ENCODE data around the gene ZG16B.

Gene ZG16B

DNA sequence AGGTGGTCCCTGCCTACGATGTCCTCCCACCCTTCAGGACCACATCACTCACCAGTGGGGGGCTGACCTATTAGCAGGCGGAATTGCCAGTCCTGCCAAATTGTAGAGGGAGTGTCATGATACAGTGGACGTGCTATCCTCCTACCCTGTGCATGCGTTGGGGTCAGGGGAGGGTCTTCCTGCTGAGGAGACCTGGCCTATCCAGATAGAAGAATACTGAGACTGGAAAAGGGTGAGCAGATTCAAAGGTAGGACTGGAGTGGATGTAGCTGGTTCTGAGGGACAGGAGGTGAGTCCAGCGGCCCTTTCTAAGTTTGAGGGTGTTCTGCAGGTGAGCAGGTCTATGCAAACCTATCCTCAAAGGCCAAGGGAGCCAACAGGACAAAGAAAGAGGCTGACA lies 23.8 kb upstream of the ZG16B start:
- DNase-seq = no peak

DNA sequence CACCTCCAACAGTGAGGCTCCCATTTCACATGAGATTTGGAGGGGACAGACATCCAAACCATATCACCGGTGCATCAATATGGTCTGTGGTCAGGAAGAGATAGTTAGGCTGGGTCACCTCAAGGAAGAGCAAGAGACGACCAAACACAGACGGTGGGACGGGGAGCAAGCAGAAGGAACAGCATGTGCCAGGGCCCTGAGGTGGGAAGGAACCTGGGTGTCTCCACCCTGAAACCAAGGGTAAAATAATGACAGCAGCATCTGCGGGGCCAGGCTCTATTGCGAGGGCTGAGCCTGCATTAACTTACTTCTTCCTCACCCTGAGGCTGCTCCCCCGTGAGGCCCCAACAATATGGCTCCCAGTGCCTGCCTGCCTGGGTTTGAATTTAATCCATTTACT lies 21.9 kb upstream of the ZG16B start:
- no peak for DNase-seq

DNA sequence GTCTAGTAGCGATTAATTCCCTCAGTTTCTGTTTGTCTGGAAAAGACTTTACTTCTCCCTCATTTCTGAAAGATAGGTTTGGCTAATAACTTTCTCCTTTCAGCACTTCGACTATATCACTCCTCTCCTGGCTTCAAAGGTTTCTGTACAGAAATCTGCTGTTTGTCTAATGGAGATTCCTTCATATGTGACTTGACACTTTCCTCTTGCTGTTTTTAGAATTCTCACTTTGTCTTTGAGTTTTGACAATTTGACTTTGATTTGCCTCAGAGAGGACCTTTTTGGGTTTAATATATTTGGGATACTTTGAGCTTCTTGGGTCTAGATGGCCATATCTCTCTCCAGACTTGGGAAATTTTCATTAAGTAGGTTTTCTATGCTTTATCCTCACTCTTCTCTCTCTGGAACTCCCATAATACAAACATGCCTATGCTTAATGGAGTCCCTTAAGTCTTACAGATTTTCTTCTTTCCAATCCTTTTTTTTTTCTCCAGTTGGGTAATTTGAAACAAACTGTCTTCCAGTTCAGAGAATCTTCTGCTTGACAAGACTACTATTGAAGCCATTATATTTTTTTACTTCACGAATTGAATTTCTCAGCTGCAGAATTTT lies 20.8 kb upstream of the ZG16B start:
- DNase-seq = no peak

DNA sequence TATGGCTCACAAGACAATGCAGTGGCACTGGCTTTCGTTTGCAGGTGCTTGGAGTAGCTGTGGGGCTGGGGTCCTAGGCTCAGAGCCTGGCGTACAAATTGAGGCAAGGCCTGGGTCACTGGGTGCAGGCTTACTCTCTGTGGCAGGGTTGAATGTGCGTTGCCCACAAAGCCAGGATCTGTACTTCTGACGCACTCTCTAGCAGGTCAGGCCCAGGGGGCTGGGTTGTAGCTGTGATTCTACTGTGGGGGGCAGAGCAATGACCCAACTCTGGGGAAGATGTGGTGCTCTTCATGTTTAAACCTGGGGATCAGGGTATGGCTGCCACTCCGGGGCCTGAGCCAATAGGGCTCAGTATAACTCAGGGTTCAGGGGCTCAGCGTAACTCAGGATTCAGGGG lies 19.5 kb upstream of the ZG16B start:
- DNase-seq = no peak

DNA sequence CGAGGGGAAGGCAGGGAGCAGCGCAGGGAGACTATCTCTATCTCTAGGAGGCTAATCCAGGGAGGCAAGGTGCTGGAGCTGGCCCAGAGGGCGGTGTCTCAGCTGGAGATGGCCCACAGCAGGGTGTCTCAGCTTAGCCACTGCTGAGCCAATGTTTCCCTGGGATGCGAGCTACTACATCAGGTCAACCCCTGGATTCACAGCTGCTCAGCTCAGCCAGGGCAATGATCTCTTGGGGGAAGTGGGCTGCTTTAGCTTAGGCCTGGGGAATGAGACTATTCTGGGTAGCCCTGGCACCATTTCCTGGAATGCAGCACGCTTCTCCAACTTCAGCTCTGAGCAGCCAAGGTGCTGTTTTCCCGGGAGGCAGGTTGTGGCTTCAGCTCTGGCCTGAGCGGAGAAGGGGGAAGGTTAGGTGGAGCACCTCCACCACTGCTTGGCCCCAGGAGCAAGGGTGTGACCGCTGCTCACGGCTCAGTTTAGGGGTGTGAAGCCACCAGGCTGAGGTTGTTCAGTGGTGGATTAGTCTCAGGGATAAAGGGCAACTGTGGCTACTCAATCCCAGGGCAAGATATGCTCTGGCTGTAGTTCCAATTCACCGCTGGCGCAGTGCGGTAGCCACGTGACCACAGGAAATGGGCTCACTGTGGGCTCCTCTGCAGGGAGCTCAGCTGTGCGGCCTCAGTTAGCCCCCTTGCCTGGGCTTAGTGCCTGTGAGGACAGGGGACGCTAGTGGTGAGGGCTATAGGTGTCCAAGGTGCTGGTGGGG lies 18.2 kb upstream of the ZG16B start:
- no peak for DNase-seq

DNA sequence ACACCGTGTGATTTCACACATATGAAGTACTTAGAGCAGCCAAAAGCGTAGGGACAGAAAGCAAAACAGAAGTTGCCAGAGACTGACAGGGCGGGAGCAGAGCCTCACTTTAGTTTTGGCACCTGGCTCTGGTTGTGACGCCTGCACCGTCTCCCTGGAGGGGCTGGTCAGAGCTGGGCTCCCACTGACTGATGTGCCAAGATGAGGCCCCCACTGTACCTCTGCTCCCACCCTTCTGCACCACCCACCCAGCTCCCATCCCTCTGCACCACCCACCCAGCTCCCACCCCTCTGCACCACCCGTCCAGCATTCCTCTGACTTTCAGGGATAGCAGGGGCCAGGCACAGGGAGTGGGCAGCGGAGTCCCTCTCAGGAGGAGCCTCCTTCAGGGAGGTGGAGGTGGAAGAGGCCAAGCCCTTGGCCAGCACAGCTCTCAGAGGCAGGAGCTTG lies 16.3 kb upstream of the ZG16B start:
- DNase-seq = peak in 1 of 2 donors; percentile 37

DNA sequence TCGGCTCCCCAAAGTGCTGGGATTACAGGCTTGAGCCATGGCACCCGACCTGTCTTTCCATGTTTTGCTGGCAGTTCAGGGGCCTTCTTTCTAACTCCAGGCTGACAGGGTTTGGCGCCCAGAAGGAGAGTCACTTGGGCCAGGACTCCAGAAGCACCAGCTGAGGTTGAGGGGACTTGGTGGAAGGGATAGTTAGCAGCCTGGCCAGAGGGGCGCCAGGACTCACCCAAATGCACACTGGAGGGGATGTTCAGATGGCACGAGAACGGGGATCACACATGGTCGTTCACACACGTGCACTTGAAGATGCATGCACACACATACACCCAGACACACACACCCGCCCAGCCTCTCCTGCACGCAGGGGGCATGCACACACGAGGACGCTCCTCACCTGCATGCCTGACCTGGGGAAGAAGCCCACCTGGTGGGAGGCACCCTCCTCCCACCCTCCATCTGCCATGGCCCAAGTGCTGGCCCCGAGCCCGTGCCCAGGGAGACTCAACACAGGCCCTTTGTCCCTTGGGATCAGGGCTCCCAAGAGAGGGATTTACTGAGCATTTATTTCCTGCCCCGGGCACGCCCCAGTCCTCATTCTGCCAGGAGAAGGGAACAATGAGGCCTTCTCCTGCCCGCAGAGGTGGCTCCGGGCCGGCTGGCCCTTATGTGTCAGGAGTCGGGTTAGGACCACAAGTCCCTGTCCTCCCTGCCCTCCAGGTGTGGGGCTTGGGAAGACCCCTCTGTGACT lies 15.4 kb upstream of the ZG16B start:
- DNase-seq = no peak

DNA sequence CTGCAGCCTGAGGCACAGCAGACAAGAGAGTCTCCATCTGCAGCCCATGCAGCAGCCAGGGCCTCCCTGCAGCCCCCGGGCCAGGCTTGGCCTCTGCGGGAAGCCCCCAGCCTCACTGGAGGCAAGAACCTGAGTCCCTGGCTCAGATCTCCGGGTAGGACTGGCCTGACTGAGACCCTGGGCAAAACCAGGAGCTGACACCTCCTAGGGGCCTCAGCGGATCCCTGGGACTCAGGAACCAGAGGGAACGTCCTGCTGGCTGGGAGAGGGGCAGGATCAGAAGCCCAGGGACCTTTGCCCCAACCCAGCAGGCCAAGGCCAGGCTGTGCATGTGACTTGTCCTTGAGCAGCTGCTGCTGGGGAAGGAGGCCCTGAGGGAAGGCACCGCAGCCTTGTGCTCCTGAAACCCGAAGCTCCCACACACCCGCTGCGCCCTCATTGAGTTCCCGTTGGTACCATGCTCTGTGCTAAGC lies 14.8 kb upstream of the ZG16B start:
- DNase-seq = peak; percentile 12 to 79

DNA sequence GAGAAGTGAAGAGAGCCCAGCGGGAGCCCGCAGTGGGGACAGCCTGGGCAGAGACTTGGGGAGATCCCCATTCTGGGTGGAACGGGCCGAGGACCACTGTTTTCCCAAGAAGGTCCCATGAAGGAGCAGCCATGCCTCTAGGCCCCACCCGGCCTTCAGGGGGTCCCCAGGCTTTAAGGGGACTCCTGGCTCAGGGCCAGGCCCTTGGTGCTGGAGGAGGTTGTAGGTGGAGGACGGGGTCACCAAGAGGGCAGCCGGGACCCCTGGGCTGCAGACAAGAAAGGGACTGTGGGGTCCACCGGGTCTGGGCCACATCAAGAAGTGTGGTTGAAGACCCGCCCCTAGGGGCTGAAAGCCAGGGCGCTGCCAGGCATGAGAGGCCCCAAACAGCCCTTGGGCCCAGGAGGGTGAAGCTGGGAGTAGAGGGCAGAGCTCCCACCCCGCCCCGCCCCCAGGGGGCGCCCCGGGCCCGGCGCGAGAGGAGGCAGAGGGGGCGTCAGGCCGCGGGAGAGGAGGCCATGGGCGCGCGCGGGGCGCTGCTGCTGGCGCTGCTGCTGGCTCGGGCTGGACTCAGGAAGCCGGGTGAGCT lies 13.3 kb upstream of the ZG16B start, which contains the start of gene PRSS21:
PRSS21 (plus strand) TSS at position 487 of the 589 bp plus-strand sequence; CDS start at position 519, 32 bp downstream.
- DNase-seq = peak in 1 of 2 donors; percentile 4

DNA sequence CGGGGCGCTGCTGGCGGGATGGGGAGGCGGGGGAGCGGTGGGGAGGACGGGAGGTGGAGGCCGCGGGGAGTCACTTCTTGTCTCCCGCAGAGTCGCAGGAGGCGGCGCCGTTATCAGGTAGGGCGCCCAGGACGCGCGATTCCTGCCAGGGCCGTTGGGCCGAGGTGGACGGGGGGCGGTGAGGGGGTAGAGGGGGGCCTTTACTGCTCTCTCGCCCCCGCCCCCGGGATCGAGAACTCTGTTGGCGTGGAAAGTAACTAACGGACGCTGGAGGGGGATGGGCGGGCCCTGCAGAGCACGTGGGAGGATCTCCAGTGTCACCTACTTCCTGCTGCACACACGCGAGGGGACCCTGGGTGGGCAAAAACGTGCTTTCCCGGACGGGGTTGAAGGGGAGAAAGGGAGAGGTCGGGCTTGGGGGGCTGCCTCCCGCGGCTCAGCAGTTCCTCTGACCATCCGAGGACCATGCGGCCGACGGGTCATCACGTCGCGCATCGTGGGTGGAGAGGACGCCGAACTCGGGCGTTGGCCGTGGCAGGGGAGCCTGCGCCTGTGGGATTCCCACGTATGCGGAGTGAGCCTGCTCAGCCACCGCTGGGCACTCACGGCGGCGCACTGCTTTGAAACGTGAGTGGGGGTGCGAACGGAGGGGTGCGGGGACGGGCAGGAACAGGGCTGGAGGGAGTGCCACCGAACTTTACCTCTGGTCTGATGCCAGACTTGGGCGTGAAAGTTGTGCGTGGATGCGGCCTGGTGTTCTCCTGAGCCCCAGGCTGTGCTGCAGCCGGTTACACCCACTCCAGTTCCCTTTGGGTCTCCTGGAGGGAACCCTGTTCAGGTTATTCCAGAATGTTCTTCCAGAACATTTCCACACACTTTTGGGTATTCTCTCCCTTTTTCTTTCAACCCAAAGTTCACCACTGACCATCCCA lies 12.5 kb upstream of the ZG16B start:
- DNase-seq = peak in 1 of 2 donors; percentile 1

DNA sequence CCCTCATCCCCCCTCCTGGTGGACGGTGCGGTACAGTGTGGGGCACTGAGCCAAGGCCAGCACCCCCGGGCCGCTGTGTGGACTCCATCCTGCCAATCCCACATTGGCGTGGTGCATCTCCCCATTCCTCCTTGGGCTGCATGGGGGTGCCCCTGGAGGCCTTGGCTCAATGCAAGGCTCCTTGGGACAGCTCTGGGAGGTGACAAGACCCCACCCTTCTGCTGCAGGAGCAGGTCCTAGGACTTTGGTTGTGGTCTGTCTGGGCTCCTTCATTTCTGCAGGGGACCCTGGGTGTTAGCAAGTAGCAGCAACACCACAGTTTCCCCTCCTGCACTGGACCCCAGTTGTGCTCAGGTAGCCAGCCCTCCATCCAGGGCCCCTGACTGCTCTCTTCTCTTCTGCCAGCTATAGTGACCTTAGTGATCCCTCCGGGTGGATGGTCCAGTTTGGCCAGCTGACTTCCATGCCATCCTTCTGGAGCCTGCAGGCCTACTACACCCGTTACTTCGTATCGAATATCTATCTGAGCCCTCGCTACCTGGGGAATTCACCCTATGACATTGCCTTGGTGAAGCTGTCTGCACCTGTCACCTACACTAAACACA lies 11.7 kb upstream of the ZG16B start:
- no peak for DNase-seq

DNA sequence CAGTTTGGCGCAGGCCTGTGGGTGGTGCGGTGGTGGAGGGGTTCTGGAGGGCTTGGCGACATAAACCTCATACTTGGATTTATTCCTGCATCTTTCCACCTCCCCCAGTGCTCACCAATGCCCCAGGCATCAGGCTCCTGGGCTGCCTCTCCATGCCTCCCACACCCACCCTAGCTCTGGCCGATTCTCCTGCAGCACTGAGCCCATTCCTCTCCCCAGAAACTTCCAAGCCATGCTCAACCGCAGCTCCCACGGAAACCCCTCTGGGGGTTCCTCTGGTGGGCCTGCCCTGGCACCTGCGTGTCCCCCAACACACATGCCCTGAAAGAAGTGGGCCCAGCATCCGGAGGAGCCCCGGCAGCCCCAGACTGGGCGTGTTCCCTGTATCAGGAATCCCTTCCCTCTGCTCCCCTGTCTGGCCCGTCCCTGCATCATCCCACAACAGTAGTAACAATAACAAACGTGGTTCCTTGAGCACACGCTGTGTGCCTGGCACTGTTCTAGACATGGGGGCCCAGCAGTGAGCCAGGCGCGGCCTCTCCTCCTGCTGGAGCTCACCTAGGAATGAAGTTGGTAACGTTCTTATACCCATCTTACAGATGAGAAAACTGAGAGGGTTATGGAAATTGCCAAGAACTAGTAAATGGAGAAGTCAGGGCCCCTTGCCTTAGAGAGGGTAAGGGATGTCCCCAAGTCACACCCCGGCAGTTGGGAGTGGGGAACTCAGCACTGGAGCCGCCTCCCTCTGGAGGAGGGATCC lies 10.7 kb upstream of the ZG16B start:
- no peak for DNase-seq

DNA sequence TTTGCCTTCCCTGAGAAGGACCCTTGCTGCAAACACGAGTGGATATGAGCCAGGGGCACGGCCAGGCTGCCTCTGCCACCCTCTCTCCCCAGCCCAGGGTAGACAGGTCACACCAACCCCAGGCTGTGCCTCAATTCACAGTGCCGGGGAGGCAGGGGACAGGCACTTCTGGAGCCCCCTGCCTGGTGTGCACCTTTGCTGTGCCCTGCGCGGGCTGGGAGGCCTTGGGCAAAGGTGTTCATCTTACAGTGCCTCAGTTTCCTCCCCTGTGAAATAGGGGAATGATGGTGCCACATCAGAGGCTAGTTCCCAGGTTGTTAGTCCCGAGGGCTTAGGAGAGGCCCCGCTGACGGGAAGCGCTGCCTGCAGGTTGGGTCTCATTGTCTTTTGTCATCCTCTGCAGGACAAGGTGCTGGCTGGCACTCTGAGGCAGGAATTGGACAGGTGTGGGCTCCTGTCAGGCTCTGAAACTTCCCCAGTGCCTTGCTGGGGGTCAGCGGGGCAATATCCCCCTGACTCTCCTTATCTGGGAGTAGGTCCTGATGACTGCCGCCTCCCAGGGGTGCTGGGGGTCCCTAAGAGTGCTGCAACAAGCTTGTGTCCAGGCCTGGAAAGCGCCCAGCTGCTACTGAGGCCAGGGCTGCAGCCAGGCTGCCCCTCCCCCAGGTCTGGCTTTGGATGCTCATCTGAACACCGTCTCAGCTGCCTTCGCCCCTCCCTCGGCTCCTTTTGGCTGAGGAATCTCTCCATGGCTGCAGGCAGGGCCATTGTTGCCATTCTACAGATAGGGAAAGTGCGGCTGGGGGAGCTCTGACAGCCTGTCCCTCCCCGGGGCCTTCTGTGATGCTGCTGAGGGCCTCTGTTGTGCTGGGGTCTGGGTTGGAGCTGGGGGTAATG lies 9.9 kb upstream of the ZG16B start:
- DNase-seq = no peak

DNA sequence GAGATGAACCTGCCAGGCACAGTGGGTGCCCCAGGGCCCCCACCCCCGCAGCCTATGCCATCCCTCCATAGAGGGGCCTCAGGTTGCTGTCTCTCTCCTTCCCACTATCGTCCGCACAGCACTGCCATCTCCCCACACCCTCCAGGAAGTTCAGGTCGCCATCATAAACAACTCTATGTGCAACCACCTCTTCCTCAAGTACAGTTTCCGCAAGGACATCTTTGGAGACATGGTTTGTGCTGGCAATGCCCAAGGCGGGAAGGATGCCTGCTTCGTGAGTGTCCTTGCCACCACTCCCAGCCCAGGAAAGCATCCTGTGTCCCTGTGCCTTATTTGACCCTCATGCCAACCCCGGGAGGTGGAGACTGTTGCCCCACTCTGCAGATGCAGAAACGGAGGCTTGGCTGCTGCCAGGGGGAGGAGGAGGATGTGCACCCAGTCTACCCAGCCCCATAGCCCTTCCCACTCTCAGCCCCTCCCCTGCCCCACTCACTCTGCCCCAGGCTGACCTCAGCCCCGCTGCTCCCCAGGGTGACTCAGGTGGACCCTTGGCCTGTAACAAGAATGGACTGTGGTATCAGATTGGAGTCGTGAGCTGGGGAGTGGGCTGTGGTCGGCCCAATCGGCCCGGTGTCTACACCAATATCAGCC lies 9.1 kb upstream of the ZG16B start:
- no peak for DNase-seq

DNA sequence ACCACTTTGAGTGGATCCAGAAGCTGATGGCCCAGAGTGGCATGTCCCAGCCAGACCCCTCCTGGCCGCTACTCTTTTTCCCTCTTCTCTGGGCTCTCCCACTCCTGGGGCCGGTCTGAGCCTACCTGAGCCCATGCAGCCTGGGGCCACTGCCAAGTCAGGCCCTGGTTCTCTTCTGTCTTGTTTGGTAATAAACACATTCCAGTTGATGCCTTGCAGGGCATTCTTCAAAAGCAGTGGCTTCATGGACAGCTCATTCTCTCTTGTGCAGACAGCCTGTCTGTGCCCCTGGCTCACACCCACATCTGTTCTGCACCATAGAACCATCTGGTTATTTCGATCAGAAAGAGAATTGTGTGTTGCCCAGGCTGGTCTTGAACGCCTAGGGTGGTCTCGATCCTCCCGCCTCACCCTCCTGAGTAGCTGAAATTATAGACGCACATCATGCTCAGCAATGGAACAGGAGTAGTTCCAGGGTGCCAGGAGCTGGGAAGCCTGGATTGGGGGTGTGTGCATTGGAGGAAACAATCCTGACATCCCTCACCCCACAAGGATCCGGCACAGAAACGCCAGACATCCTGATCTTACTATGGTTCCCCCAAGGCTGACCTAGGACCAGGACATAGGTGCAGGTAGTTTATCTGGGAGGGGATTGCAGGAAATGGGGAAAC lies 8.5 kb upstream of the ZG16B start:
- no peak for DNase-seq

DNA sequence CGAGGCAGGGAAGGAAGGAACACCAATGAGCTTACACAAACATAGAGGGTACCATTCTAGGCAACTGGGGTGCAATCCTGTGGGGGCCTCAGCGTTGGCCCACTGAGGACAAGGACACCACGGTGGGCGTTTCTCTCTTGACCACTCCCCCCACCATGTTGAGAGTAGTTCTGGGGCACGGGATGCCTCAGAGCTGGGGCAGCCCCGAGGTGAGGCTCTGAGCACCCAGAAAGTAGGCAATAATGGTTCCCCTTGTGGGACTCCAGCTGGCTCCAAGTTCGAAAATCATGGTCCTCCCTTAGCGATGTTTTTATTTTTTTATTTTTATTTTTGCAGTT lies 8.0 kb upstream of the ZG16B start:
- DNase-seq = no peak

DNA sequence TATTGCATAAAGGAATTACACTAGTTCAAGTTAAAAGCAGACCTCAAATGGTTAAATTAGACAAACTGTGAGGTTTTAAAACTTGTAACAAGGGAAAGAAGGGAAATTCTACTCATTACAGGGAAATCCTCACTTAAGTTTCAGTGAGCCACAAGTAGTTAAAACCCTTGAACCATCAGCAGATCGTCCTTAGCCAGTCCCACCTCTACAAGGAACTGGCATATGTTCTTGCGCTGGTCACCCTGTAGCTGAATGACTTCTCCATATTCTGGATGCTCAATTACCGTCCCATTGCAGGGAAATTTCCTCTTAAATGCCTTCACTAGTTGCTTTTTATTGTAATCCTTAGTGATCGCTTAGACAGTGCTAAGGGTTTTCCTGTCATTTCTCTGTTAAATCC lies 7.6 kb upstream of the ZG16B start:
- peak; percentile 27 to 55 for DNase-seq

DNA sequence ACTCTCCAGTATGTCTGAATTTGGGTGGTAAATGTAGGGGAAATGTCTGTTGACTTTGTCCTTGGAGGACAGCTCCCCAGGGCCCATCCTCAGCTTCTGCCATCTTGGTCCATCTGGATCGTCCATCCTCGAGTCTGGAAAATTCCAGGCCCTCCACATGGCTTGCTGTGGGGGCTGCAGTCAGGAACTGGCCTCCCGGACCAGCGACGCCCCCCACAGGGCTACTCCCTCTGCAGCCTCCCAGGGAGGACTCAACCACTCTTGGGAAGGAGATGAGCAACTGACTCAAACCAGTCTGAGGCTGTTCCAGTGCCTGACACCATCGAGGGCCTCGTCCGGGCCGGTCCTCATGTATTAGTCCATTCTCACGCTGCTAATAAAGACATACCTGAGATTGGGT lies 5.5 kb upstream of the ZG16B start:
- DNase-seq = no peak
